ENCODE data around the gene AURKAIP1.
"Not testable (repeated sequence)": the region's sequence is repeated elsewhere in the genome, so short reads cannot be mapped to it uniquely, and the experiment has no call there.

Gene AURKAIP1

DNA sequence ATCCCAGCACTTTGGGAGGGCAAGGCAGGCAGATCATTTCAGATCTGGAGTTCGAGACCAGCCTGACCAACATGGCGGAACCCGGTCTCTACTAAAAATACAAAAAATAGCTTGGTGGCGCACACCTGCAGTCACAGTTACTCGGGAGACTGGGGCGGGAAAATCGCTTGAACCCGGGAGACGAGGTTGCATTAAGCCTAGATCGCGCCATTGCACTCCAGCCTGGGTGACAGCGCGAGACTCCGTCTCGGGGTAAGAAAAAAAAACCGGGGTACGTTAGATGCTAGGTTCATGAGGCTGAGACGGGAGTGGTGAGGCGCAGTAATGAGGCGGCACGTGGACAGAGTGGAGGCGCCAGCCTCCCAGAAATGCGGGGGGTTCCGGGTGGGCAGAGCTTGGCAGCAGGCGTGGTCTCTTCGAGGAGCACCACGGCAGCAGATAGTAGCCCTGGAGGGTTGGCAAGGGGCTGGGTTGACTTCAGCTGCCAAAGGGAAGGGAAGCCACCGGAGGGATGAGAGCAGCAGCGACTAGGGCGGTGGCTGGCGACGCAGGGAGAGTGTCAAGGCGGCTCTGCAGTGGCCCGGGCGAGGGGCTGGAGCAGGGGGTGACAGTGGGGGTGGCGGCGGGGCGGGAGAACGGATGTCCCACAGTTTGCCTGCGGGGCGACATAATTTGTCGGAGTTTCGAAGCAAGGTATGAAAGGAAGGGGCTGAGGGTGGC lies 31.3 kb upstream of the AURKAIP1 start:
- DNase-seq = no peak

DNA sequence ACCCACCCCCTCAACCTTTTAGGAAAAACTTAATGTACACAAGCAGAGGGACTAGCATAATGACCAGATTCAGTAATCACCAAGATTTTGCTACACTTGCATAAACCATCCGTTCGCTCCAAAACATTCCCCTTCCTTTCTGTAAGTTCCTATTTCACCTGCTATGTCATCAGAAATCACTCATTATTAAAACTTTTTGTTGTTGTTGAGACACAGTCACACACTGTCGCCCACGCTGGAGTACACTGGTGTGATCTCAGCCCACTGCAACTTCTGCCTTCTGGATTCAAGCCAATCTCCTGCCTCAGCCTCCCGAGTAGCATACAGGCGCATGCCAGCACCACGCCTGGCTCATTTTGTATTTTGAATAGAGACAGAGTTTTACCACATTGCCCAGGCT lies 28.6 kb upstream of the AURKAIP1 start:
- DNase-seq = no peak

DNA sequence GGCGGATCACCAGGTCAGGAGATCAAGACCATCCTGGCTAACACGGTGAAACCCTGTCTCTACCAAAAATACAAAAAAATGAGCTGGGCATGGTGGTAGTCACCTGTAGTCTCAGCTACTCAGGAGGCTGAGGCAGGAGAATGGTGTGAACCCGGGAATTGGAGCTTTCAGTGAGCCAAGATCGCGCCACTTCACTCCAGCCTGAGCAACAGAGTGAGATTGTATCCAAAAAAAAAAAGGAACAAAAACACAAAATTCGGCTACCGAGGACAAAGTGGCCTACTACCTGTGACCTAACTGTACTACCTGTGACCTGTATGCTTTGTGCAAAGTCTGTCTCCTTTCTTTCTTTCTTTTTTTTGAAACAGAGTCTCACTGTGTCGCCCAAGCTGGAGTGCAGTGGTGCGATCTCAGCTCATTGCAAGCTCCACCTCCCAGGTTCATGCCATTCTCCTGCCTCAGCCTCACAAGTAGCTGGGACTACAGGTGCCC lies 27.9 kb upstream of the AURKAIP1 start:
- not testable (repeated sequence) for DNase-seq

DNA sequence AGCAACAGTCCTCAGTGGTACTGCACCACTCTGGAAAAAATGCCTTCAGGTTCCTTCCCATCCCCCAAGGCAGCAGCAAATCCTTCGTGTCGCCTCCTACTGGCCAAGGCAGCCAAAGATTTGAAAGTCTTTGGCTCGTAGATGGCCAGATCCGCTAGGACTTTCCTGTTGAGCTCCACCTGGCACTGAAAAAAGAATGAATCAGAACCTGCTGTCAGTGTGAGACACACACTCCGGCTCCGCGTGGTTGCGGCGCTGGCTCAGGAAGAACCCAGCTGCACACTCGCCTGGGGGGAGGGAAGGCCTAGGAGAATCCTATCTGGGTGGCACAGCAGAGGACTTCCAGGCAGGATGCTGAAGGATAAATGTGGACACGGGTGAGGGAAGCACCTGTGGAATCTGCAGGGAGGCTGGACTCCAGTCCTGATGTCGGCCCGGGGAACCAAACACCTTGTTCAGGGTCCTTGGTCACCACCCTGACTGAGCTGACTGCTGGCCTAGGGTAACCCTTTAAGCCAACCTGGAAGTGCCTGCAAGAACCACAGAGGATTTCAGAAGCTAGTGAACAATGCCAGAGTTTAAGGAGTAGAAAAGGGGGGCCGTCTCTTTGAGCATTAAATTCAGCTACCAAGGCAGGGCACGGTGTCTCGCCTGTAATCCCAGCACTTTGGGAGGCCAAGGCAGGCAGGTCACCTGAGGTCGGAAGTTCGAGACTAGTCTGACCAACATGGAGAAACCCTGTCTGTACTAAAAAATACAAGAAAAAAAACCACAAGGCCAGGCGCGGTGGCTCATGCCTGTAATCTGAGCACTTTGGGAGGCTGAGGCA lies 27.3 kb upstream of the AURKAIP1 start:
- DNase-seq = no peak

DNA sequence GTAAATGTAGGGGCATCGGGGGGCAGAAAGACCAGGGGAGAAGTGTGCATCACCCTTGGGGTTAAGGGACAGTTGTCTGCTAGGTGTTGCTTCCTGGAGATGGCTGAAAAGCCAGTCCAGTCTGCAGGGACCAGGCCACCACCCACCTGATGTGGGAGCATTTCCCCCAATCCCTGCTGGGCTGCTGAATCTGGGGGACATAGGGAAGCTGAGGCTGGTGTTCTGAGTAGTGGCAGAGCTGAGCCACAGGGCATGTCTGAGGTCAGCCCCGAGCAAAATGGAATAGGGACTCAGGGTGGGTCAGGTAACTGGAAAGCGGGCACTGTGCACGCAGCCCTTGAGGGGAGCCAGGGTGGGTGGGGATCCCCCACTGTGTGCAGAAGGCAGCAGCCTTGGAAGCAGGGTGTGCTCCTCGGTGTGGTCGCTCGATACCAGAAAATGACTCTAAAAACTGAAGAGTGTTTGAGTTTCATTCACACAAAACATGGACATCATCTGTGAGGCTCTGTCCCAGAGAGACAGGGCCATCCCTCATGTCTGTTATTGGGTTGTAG lies 26.5 kb upstream of the AURKAIP1 start:
- no peak for DNase-seq

DNA sequence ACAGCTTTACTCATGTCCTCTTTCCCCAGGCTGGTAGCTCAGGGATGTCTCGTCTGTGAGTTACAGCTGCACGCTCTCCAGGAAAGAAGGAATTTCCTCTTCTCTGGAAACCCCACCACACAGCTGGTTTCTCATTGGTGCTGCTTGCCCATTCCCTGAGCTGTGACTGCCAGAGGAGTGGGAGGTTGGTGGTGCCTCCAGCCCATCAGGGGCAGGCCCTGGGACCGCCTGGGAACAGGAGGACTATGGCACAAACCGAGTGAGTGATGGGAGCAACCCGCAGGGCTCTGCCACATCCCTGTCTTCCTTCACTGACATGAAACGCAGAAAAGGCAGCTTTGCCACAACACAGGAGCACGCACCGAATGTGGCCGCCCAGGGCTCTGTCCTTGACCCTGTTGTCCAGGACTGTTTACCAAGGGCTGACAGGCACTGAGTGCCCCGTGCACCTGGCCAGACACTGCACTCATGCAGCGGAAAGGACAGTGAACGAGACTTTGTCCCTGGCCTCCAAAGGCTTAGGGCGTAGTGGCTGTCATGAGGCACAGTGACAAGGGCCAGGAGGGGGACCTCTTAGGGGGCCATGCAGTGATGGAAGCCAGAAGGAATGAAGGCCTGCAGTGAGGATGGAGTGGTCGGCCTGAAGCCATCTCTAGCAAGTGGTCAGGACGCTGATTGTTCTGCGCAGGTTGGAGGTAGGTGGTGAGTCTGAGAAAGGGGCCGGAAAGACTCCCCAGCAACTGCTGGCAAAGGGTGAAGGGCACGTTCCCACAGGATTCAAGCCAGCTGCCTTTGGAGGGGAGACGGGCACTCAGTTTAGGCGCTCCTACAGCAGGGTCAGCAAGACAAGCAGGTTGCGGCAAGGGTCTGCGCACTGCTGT lies 25.8 kb upstream of the AURKAIP1 start:
- DNase-seq = no peak

DNA sequence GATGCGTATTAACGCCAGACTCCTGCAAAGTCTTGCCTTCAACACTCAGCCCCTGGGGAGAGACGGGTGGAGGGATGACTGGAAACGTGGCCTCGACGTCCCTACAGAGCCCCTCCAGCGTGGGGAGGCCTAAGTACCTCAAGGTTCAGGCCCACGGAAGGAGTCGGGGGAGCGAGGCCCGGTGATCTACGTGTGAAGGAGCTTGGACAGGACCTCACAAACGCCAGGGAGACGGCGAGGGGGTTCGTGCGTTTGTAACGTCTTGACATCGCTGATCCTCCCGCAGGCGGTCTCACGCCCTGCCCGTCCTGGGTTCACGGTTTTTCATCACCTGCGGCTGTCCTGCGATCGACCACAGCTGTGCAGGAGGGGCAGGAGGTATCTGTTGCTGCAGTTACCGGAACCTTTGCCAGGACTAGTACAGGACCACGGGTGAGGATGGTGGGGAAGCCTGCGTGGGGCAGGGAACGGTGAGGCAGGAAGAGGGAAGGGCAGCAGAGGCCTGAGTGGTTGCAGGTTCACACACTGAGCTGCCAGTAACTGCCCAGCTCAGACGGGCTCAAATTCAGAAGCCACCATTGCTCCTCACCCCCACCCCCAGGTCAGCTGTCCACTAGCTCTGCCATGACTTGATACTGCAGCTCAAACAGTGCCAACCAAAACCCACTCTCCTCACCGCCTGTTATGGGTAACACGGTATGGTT lies 25.0 kb upstream of the AURKAIP1 start:
- DNase-seq = no peak

DNA sequence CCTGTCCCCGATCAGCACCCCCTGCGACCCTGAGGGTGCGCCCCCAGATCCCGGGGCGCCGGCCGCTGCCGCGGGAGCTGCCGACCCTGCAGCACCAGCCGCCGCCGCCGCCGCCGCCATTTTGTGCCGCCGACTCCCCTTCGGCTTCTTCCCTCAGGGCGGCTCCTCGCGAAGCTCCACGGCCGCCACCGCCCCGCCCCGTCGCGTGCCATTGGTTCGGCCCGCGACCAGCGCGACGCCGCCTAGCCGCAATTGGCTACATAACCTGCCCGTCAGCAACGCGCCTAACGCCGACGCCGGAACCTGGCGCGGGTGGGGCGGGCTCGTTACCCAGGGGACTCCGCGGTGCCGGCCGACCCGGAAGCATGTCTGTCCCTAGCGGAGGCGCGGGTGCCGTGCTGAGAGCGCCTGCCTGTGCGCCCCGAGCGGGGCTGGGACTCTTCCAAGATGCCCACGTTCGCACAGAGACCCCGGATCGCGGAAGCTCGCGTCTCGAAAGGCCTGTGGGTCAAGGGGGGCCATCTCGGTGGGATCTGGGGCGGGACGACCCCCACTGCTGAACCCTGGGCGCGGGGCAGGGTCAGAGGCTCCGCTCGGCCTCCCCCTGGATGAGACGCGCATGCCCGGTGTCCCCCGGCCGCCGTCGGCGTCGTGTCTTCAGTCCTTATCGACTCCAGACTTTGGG lies 24.3 kb upstream of the AURKAIP1 start, which contains the start of gene CCNL2:
CCNL2 (minus strand) TSS at position 149 of the 685 bp plus-strand sequence; CDS start at position 120, 29 bp downstream.
- DNase-seq = peak; percentile 99

DNA sequence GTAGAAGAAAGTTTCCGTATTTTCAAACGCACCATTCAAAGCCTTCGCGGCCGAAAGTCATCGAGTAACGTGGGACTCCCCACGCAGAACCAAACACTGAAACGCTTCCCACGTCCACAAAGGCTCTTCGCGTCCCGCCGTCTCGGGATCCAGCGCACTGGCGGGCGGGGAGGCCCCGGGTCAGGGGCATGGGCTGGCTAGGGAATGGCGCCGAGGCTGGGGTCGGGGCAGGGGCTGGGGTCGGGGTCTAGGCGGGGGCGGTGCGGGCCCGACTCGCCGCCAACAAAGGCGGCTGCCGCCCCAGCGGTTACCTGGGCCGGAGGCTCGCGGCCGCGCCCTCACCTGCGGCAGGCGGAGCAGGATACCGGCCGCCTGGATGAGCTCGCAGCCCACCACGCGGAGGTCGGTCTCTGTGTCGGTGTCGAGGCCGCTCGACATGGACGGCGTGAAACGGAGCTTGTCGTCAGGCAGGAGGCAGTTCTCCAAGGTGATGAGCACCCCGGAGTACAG lies 23.7 kb upstream of the AURKAIP1 start:
- no peak for DNase-seq

DNA sequence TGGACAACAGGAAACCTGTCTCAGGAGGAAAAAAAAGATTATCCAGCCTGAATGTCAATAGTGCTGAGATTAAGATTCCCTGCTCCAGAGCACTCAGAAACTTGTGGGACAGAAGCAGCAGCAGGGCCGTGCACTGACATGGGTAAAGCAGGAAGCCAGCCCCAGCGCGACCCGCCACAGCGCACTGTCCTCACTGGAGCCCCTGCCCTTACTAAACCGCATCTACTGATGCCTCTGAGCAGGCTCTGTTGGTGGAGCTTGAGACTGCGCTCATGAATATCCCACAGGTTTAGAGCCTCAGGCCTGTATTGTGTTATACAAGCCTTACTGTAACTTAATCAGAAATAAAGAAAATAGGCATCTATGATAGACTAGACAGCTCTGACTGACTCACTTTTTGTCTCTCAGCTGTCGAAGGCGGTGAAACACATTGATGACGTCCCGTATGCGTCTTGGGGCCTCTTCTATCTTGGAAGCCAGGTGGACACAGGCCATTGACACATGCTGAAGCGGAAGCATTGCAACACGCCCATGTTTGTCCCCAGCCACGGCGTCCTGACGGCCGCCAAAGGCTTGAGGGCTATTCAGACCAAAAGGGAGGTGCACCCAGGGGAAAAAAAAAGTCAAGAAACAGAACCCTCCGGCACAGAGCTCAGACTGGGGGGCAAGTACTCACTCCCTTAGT lies 23.0 kb upstream of the AURKAIP1 start:
- no peak for DNase-seq

DNA sequence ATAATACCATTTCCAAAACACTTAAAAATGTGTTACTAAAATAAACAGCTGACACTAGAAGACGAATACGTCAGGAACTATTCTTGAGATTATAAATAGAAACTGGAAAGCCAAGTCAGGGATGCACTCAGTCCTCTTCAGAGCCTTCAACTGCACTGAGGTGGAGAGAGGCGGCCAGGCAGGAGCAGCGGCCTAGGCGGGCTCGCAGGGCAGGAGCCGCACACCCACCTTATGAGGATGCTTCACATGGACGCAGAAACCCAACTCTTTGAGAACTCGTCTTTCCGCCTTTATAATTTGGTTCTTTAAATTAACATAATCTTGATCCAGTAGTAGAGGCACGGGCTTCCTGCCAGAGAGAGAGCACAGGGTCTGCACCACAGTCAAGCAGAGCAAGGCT lies 20.2 kb upstream of the AURKAIP1 start:
- no peak for DNase-seq

DNA sequence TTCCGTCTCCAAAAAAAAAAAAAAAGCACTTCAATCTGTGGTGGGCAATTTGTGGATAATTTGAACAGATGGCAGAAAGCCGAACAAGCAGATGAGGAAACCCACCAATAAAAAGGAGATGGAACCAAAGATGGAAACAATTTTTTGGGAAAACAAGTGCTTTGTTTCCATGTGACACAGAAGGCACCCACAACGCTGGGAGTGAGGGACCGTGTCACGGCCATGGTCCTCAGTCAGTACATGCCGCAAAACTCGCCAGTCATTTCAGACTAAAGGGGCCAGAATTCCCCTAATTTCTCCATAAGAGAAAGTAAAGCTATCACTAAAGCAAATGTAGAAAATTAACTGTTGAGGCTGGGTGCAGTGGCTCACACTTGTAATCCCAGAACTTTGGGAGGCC lies 19.1 kb upstream of the AURKAIP1 start:
- no peak for DNase-seq

DNA sequence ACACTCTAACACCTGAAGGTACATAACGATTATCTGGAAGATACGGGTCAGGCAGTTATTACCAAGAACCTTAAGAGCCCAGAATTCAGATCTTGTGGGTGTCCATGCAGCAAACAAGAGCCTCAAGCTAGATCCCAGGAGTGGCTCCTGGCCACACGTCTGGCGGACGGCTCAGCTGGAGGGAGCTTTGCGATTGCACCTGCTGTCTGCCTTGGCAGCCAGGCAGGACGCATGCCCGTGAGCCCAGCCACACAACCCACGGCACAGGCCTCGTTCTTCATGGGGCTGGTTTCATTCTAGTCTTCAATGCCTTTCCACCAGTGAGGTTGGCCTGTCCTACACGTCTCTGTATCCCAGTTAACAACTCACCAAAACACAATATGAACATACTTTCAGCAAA lies 18.4 kb upstream of the AURKAIP1 start:
- no peak for DNase-seq

DNA sequence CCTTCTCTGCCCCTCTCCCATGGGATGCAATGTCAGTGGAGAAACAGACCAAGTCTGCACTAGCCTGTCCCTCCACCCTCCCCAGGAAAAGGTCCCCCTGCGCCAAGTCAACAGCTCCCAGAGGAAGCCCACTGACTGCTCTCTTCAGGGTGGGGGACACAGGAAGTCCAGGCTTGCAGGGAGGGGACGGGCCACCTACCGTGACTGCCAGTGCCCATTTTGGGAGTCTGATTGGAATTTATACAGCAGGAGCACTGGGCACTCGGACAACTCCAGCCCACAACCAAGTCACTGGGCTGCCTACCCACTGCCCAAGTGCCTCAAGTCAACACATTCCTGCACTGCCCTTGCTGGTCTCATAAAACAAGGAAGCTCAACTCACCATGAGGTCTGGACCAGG lies 18.0 kb upstream of the AURKAIP1 start:
- no peak for DNase-seq

DNA sequence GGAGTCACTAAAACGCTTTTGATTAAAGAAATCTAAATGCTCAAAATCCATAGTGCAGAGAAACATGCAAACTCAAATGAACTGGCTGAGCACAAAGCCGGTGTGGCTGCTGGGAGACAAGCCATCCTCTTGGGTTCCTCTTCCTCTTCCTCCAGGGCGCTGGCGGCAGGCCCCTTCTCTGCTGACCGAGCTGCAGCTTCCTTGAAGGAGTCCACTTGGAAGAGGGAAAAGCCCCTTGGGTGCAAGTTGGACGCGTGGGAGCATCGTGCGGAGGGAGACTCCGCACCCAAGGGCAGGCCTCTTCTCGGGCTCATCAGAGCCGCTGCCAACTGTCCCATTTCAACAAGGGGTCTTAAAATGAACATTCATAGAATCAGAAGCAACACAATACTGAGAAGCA lies 16.2 kb upstream of the AURKAIP1 start:
- no peak for DNase-seq

DNA sequence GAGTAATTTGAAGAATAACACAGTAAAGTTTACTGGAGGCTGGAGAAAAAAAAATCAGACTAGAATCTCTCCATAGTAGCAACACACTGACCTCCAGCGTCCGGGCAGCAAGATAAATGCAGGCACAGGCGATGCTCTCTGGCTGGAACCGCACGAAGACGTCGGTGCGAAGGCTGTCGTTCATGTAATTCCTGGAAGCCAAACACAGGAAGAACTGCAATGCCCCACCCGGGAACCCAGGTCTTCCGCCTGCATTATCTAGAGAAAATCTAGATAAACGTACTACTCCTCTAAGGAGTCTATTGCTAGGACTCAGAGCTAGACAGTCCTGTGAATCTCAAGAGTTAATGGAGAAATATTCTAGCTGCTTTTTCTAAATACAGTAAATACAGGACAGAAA lies 15.7 kb upstream of the AURKAIP1 start:
- no peak for DNase-seq

DNA sequence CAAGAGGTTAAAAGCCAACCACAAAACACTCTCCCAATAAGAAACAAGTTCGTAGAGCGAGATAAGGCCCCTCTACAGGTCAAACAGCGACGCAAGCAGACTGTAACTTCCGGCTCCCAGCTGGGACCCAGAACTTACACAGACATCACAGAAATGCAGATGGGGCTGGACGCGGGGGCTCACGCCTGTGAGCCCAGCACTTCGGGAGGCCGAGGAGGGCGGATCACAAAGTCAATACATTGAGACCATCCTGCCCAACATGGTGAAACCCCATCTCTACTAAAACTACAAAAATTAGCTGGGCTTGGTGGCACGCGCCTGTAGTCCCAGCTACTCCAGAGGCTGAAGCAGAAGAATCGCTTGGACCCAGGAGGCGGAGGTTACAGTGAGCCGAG lies 13.1 kb upstream of the AURKAIP1 start:
- DNase-seq = no peak

DNA sequence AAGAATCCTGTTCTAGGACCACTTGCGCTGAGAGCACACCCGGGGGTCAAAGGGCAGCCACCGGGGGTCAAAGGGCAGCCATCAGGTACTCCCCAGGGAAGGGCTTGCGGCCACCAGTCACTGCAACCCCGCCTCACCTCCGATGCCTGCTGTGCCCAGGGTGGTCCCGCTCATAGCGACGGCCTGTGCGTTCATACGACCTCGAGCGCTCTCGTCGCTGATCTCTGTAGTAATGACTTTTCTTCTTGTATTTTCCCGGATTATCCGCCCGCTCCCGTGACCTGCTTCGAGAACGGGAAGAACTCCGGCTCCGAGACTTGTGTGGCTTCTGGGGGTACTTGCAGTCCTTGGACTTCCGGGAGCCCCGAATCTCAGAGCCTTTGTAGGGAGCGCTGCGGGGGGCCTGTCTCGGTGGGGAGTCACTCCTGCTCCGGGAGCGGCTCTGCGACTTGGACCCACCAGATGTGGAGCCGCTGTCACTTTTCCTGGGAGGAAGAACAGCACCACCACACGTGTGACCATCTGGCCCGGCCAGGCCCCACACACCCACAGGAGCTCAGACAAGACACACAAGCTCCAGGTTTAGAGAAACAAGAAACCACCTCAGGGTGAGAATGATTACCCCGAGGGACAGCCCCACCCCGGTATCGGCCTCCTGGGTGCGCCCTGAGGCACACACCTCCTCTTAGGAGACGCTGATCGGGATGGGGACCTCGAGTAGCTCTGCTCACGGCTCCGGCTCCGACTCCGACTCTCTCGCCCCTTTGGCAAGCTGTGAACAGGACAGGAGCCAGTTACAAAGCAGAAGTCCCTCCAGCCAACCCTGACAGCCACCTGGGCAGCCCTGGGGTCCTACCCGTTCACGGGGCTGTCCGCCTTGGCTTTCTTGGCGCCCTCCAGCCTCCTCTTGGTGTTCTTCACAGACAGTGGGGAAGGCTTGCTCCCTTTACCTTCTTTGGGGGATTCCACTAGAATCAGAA lies 12.4 kb upstream of the AURKAIP1 start:
- no peak for DNase-seq

DNA sequence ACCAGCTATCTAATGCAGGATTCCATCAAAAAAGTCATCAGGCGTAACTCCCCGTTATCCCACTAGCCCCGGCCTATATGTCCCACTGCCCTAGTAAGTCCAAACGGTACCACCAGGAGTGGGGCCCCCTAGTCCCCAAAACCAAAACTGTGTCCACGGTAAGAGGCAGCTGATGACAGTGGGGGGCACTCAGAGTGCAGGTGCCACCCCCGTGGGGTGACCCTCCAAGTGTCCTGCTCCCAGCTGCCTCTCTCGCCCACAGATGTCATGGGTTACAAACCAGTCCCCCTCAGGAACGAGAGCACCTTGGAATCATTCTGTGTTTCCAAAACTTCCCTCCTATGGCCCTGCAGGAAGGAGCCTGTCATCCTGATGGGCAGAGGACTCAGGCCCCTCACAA lies 10.9 kb upstream of the AURKAIP1 start:
- DNase-seq = no peak

All from CD4-positive, alpha-beta T cell treated with Interleukin-17A for 4 hours (primary cell).